IPS DF 6.9 (cell line): ENCODE data around the gene SPECC1.

Experiments used
- DNase-seq: peaks from one replicate; pipeline ENCODE4 v3.0.0-alpha.2; 2013; ENCODE audit warnings: low read depth, low spot score
- H3K27ac ChIP-seq: one replicate; pipeline ENCODE4 v1.5.1; 2013; ENCODE audit warnings: low read length, control low read depth
- H3K27me3 ChIP-seq: 2 replicates; pipeline ENCODE4 v1.6.1; 2013; ENCODE audit warnings: mild to moderate bottlenecking, low read length; ENCODE audit not compliant: control insufficient read depth, insufficient read depth
- H3K36me3 ChIP-seq: 2 replicates; pipeline ENCODE4 v1.6.1; 2013; ENCODE audit warnings: low read length; ENCODE audit not compliant: control insufficient read depth, insufficient read depth
- H3K4me1 ChIP-seq: 2 replicates; pipeline ENCODE4 v1.6.1; 2013; ENCODE audit warnings: low read length; ENCODE audit not compliant: control insufficient read depth, insufficient read depth
- H3K4me3 ChIP-seq: 2 replicates; pipeline ENCODE4 v1.5.1; 2013; ENCODE audit warnings: mild to moderate bottlenecking, low read length
- H3K9me3 ChIP-seq: 2 replicates; pipeline ENCODE4 v1.6.1; 2013; ENCODE audit warnings: low read length, inconsistent platforms; ENCODE audit not compliant: control insufficient read depth, insufficient read depth
- WGBS: extraction: QIAGEN DNeasy Blood & Tissue Kit; methylation state at CpG from one replicate; pipeline ENCODE4 v1.1.7; 2013; ENCODE audit warnings: mixed read lengths, missing lambda C conversion rate; ENCODE audit not compliant: insufficient read length, insufficient coverage; 5-methylcytosine and 5-hydroxymethylcytosine counted together

Gene SPECC1

DNA sequence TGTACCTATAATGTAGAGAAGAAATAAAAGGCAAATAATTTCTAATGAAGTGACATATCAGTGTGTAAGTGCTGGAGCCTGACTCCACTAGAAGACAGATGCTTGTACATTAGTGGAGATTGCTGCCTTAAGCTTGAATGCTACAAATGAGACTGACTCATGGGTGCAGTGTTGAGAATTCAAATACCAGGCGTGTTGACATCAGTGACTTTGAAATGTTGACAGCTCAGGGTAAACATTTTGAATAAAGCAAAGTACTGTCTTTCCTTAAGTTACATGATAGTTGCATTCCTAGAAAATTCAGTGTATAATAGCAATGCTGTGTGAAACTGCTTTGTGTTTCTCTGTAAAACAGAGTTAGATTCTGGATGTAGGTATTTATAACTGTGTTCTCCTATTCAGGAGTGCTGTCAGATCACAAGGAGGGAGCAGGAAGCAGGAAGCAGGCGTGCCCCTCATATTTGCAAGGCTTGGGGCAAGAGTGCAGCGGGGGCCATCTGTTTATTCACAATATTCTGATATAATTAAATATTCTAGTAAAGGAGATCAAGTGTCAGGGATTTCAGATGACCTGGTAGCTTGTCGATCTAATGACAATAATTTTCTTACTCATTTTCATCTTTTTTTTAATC is 119.0 kb downstream of the SPECC1 start:
- no peaks in the 10 kb centered on the region for H3K27me3 ChIP-seq
- no peak overlapping the region for H3K27ac ChIP-seq
- no peaks in the 10 kb centered on the region for H3K4me1 ChIP-seq
- H3K4me3 ChIP-seq, result no peak overlapping the region
- no peaks in the 10 kb centered on the region for H3K36me3 ChIP-seq
- DNase-seq, result no peak
- no peaks in the 10 kb centered on the region for H3K9me3 ChIP-seq
- WGBS, result no CpG with 5 or more reads among the region's 4 CpGs

GRCh38 chr17:20133517-20133916 is 124.4 kb downstream of the SPECC1 start:
- Histone ChIP-seq H3K27ac (no peak overlapping the region), H3K4me3 (no peak overlapping the region)
- no CpG with 5 or more reads among the region's 5 CpGs for WGBS

DNA sequence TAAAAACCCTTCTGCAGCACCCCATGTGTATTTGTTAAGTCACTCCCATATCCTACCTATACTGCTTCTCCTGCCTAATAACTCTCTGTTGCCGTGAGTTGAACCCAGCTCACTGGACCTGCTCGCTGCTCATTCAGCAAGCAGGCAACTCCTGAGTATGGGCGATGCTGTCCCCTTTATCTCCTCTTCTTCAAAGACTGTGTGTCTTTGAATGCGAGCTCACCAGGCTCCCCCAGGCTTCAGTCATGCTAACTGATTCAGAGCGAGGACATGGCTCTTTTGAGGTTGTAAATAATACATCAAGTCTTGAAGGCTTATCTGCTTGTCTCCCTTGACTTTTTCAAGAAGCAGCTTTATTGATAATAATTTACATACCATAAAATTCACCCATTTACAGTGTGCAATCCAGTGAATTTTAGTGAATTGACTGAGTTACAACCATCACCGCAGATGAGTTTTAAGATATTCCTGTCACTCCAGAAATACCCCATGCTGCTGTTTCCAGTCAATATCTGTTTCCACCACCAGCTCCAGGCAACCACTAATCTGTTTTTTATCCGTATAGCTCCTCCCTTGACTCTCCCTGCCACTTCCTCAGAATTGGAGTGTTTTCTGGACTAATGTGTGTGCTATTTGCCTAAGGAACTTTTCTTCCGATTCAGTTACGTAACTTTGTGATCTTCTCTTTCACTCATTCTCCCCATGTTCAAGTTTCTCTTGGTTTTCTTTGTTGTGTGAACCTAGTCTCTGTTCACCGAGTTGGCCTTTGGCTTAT is 132.2 kb downstream of the SPECC1 start:
- Histone ChIP-seq H3K27me3 (no peaks in the 10 kb centered on the region), H3K27ac (no peak overlapping the region), H3K9me3 (no peaks in the 10 kb centered on the region), H3K4me1 (0 out of 2 replicates have a peak, but pooled peaks cover 2% of the 10 kb centered on the region), H3K36me3 (no peaks in the 10 kb centered on the region), H3K4me3 (no peak overlapping the region)
- no peak for DNase-seq
- no CpG with 5 or more reads among the region's 10 CpGs for WGBS

More at GRCh38 chr17:20133517-20133916, 124.4 kb downstream of the SPECC1 start:
- Histone ChIP-seq H3K4me1 (no peaks in the 10 kb centered on the region), H3K27me3 (no peaks in the 10 kb centered on the region), H3K9me3 (no peaks in the 10 kb centered on the region), H3K36me3 (no peaks in the 10 kb centered on the region)
- DNase-seq, result no peak

DNA sequence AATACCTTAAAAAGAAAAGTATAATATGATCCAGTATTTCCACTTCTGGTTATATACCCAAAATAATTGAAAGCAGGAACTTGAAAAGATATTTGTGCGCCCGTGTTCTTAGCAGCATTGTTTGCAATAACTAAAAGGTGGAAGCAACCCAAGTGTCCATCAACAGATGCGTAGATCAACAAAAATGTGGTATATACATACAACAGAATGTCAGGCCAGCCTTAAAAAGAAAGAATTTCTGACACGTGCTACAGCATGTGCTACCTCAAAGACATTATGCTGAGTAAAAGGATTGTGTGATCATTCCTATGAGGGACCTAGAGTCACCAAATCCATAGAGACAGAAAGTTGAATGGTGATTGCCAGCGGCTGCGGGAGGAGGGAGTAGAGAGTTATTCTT is 133.1 kb downstream of the SPECC1 start:
- DNase-seq, result no peak
- Histone ChIP-seq H3K27ac (no peak overlapping the region), H3K27me3 (no peaks in the 10 kb centered on the region), H3K4me3 (no peak overlapping the region), H3K9me3 (no peaks in the 10 kb centered on the region), H3K36me3 (no peaks in the 10 kb centered on the region), H3K4me1 (0 out of 2 replicates have a peak, but pooled peaks cover 2% of the 10 kb centered on the region)
- no CpG with 5 or more reads among the region's 6 CpGs for WGBS

- H3K27ac ChIP-seq, result no peak overlapping the region
- no CpG with 5 or more reads among the region's 8 CpGs for WGBS
- H3K36me3 ChIP-seq, result no peaks in the 10 kb centered on the region
- H3K4me1 ChIP-seq, result 0 out of 2 replicates have a peak, but pooled peaks cover 2% of the 10 kb centered on the region
- no peak overlapping the region for H3K4me3 ChIP-seq
- DNase-seq, result no peak
- no peaks in the 10 kb centered on the region for H3K9me3 ChIP-seq
- H3K27me3 ChIP-seq, result no peaks in the 10 kb centered on the region
Observed at GRCh38 chr17:20143740-20144139, 134.6 kb downstream of the SPECC1 start.

- DNase-seq, result no peak
- WGBS, result no CpG with 5 or more reads among the region's 1 CpG
- Histone ChIP-seq H3K27me3 (no peaks in the 10 kb centered on the region), H3K27ac (no peak overlapping the region), H3K36me3 (no peaks in the 10 kb centered on the region), H3K4me3 (no peak overlapping the region), H3K9me3 (no peaks in the 10 kb centered on the region), H3K4me1 (0 out of 2 replicates have a peak, but pooled peaks cover 2% of the 10 kb centered on the region)
Observed at GRCh38 chr17:20145567-20145966, 136.4 kb downstream of the SPECC1 start.

- H3K9me3 ChIP-seq, result no peaks in the 10 kb centered on the region
- H3K36me3 ChIP-seq, result no peaks in the 10 kb centered on the region
- H3K4me3 ChIP-seq, result no peak overlapping the region
- no peaks in the 10 kb centered on the region for H3K4me1 ChIP-seq
- H3K27me3 ChIP-seq, result no peaks in the 10 kb centered on the region; the same call in 1 of the 2 replicates
- DNase-seq, result no peak
- no CpG with 5 or more reads among the region's 4 CpGs for WGBS
- H3K27ac ChIP-seq, result no peak overlapping the region
Observed at GRCh38 chr17:20149251-20149650, 140.1 kb downstream of the SPECC1 start.

- DNase-seq, result no peak
- H3K9me3 ChIP-seq, result no peaks in the 10 kb centered on the region
- H3K4me3 ChIP-seq, result no peak overlapping the region
- no peaks in the 10 kb centered on the region for H3K4me1 ChIP-seq
- no CpG with 5 or more reads among the region's 5 CpGs for WGBS
- H3K27ac ChIP-seq, result no peak overlapping the region
- H3K36me3 ChIP-seq, result no peaks in the 10 kb centered on the region
- no peaks in the 10 kb centered on the region; the same call in 1 of the 2 replicates for H3K27me3 ChIP-seq
Observed at GRCh38 chr17:20151174-20151573, 142.0 kb downstream of the SPECC1 start.

- no peaks in the 10 kb centered on the region for H3K36me3 ChIP-seq
- no peak for DNase-seq
- no CpG with 5 or more reads among the region's 2 CpGs for WGBS
- no peak overlapping the region for H3K27ac ChIP-seq
- H3K4me3 ChIP-seq, result no peak overlapping the region
- H3K4me1 ChIP-seq, result no peaks in the 10 kb centered on the region
- H3K27me3 ChIP-seq, result no peaks in the 10 kb centered on the region; the same call in 1 of the 2 replicates
- no peaks in the 10 kb centered on the region for H3K9me3 ChIP-seq
Observed at GRCh38 chr17:20153231-20153630, 144.1 kb downstream of the SPECC1 start.

- Histone ChIP-seq H3K9me3 (no peaks in the 10 kb centered on the region), H3K4me1 (no peaks in the 10 kb centered on the region), H3K27ac (no peak overlapping the region), H3K27me3 (no peaks in the 10 kb centered on the region; the same call in 1 of the 2 replicates), H3K36me3 (no peaks in the 10 kb centered on the region), H3K4me3 (no peak overlapping the region)
- DNase-seq, result no peak
- no CpG with 5 or more reads among the region's 11 CpGs for WGBS
Observed at GRCh38 chr17:20154286-20155000, 145.3 kb downstream of the SPECC1 start.
